Measurements from ENCODE around the gene ATG2B. TPM values are rescaled to one million over a fixed set of nuclear protein-coding genes. Genes with fewer than 3 reads are reported as not detected.

The ATG2B gene
- polyA plus RNA-seq, 3 donors, result 0.94 to 6.7 (median 1.3) TPM

DNA sequence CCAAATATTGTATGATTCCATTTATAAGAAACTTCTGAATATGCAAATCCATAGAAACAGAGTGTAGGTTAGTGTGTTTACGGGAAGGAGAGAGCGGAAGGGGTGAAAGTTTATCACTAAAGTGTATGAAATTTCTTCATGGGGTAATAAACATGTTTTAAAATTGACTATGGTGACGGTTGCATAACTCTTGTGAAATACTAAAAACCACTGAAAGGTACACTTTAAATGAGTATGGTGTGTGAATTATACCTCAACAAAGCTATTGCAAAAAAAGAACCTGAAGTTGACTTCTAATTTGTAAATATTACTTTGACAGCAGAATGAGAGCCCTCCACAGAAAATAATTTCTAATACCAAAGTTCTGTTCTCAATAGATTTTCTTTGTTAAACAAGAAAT, 47.1 kb downstream of the ATG2B start:
- Histone ChIP-seq H3K27ac (ENCODE audit: low read depth in 1 of 2, low read length in 2 of 2) (no peak overlapping the region), H3K4me1 (ENCODE audit: control insufficient read depth in 1 of 2, insufficient read depth in 2 of 2, low read length in 2 of 2) (no peaks in the 10 kb centered on the region), H3K4me3 (replicated peaks in 1 of 3; ENCODE audit: low read depth in 2 of 3, low read length in 3 of 3) (no peak overlapping the region), H3K9ac (ENCODE audit: insufficient read depth, low read length, poor library complexity, severe bottlenecking) (no peak overlapping the region), H3K36me3 (replicated peaks in 1 of 2; ENCODE audit: control insufficient read depth in 1 of 2, insufficient read depth in 2 of 2, low read length in 2 of 2) (peaks cover 49 to 79% of the 10 kb centered on the region in 2 donors), H2AFZ (ENCODE audit: insufficient read depth, low read depth, low read length, poor library complexity, severe bottlenecking) (no peak overlapping the region), H3K27me3 (ENCODE audit: control insufficient read depth in 2 of 2, insufficient read depth in 2 of 2, low read length in 2 of 2) (no peaks in the 10 kb centered on the region), H3K4me2 (replicated peaks; ENCODE audit: extremely low read depth, low read length, poor library complexity, severe bottlenecking) (no peak overlapping the region), H3K79me2 (ENCODE audit: insufficient read depth, low read length) (no peaks in the 10 kb centered on the region), H4K20me1 (ENCODE audit: insufficient read depth, low read length) (no peaks in the 10 kb centered on the region), H3K9me3 (replicated peaks in 1 of 2; ENCODE audit: control insufficient read depth in 1 of 2, insufficient read depth in 1 of 2, low read length in 2 of 2) (no peaks in the 10 kb centered on the region)
- Mint-ChIP-seq H3K4me1 (no peaks in the 10 kb centered on the region), H3K4me3 (no peak overlapping the region), H3K27me3 (ENCODE audit: low read depth in 3 of 3) (no peaks in the 10 kb centered on the region), H3K27ac (no peak overlapping the region), H3K9me3 (peaks cover 0 to 3% (median 0%) of the 10 kb centered on the region in 7 donors), H3K36me3 (peaks cover 63 to 74% of the 10 kb centered on the region in 2 donors)
- no peak for DNase-seq
- WGBS (ENCODE audit: insufficient coverage), result no CpG with 5 or more reads among the region's 3 CpGs
- intact Hi-C loops (cut with micrococcal nuclease), result no loop called here
- TF ChIP-seq, protein P1, sequence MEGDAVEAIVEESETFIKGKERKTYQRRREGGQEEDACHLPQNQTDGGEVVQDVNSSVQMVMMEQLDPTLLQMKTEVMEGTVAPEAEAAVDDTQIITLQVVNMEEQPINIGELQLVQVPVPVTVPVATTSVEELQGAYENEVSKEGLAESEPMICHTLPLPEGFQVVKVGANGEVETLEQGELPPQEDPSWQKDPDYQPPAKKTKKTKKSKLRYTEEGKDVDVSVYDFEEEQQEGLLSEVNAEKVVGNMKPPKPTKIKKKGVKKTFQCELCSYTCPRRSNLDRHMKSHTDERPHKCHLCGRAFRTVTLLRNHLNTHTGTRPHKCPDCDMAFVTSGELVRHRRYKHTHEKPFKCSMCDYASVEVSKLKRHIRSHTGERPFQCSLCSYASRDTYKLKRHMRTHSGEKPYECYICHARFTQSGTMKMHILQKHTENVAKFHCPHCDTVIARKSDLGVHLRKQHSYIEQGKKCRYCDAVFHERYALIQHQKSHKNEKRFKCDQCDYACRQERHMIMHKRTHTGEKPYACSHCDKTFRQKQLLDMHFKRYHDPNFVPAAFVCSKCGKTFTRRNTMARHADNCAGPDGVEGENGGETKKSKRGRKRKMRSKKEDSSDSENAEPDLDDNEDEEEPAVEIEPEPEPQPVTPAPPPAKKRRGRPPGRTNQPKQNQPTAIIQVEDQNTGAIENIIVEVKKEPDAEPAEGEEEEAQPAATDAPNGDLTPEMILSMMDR (IDR thresholded peaks at IDR 0.05), result no peak

DNA sequence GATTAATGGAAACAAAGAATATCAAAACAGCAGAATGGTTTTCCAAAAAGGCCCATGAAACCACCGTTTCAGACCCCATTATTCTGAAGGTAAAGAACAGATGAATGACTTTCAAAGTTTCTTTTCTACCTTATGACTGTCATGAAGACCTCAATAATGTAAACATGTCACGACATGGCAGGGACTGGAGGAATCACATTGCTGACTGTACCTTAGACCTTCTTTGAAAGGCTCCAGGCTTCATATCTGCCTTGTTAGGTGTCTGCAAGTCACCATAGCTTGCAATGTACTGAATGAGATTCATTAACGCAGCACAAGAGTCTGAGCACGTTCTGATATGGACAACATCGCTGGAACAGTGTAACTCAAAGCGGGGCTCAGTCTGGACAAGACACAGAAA, 52.2 kb downstream of the ATG2B start:
- Histone ChIP-seq H3K4me3 (replicated peaks in 1 of 3; ENCODE audit: low read depth in 2 of 3, low read length in 3 of 3) (no peak overlapping the region), H2AFZ (ENCODE audit: insufficient read depth, low read depth, low read length, poor library complexity, severe bottlenecking) (no peak overlapping the region), H3K9ac (ENCODE audit: insufficient read depth, low read length, poor library complexity, severe bottlenecking) (no peak overlapping the region), H3K36me3 (replicated peaks in 1 of 2; ENCODE audit: control insufficient read depth in 1 of 2, insufficient read depth in 2 of 2, low read length in 2 of 2) (peaks cover 54 to 89% of the 10 kb centered on the region in 2 donors), H3K9me3 (replicated peaks in 1 of 2; ENCODE audit: control insufficient read depth in 1 of 2, insufficient read depth in 1 of 2, low read length in 2 of 2) (no peaks in the 10 kb centered on the region), H3K4me1 (ENCODE audit: control insufficient read depth in 1 of 2, insufficient read depth in 2 of 2, low read length in 2 of 2) (no peaks in the 10 kb centered on the region), H3K27me3 (ENCODE audit: control insufficient read depth in 2 of 2, insufficient read depth in 2 of 2, low read length in 2 of 2) (no peaks in the 10 kb centered on the region), H3K4me2 (replicated peaks; ENCODE audit: extremely low read depth, low read length, poor library complexity, severe bottlenecking) (no peak overlapping the region), H3K27ac (ENCODE audit: low read depth in 1 of 2, low read length in 2 of 2) (no peak overlapping the region), H3K79me2 (ENCODE audit: insufficient read depth, low read length) (no peaks in the 10 kb centered on the region), H4K20me1 (ENCODE audit: insufficient read depth, low read length) (no peaks in the 10 kb centered on the region)
- DNase-seq, result no peak
- H3K9me3 Mint-ChIP-seq, result no peaks in the 10 kb centered on the region
- no peaks in the 10 kb centered on the region for H3K4me1 Mint-ChIP-seq
- WGBS (ENCODE audit: insufficient coverage), result 100% methylated on average over 4 of the region's 6 CpGs
- H3K27me3 Mint-ChIP-seq (ENCODE audit: low read depth in 3 of 3), result no peaks in the 10 kb centered on the region
- no peak overlapping the region for H3K4me3 Mint-ChIP-seq
- no peak overlapping the region for H3K27ac Mint-ChIP-seq
- TF ChIP-seq, protein P1 (IDR thresholded peaks at IDR 0.05), result no peak
- peaks cover 76 to 79% of the 10 kb centered on the region in 2 donors for H3K36me3 Mint-ChIP-seq
- intact Hi-C loops (cut with micrococcal nuclease), result no loop called here
